ENCODE results near the gene PTH2.
"Not testable (repeated sequence)": the region's sequence is repeated elsewhere in the genome, so short reads cannot be mapped to it uniquely, and the experiment has no call there.

PTH2 gene

DNA sequence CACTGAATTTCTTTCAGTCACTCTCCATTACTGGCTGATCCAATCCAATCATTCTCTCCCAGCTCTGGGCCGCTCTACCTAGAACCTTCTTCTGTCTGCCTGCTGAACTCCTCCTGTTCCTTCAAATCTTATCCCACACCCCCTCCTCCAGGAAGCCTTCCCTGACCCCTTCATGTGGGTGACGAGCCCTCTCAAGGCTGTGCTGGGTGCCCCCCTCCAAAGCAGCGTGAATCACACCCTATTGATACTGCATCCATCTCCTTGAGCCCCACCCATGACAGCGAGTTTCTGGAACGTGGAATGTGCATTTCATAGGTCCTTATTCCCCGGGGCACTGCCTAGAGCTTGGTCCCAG, 25.2 kb upstream of the PTH2 start:
- Histone ChIP-seq H3F3A (ENCODE audit: insufficient read depth, low read length) (peaks cover 7% of the 10 kb centered on the region), H3K36me3 (ENCODE audit: insufficient read depth, low read length) (peaks cover 30% of the 10 kb centered on the region), H3K4me2 (ENCODE audit: low read length) (no peak overlapping the region), H3K9me2 (ENCODE audit: low read depth, low read length) (no peaks in the 10 kb centered on the region), H3K27me3 (ENCODE audit: insufficient read depth, low read length) (no peaks in the 10 kb centered on the region), H3K9ac (ENCODE audit: low read length) (no peak overlapping the region), H3K27ac (ENCODE audit: low read depth, low read length, poor library complexity, severe bottlenecking) (no peak overlapping the region), H3K9me3 (ENCODE audit: low read length) (no peaks in the 10 kb centered on the region), H4K20me1 (ENCODE audit: insufficient read depth, low read length) (no peaks in the 10 kb centered on the region), H3K4me1 (ENCODE audit: insufficient read depth, low read length, severe bottlenecking) (peaks cover 21% of the 10 kb centered on the region), H3K79me2 (ENCODE audit: insufficient read depth, low read length) (peaks cover 7% of the 10 kb centered on the region; the same call in 1 of the 2 replicates), H3K4me3 (ENCODE audit: low read depth, low read length, poor library complexity, severe bottlenecking) (no peak overlapping the region), H2AFZ (ENCODE audit: low read length) (no peak overlapping the region)
- TF ChIP-seq, protein P1, sequence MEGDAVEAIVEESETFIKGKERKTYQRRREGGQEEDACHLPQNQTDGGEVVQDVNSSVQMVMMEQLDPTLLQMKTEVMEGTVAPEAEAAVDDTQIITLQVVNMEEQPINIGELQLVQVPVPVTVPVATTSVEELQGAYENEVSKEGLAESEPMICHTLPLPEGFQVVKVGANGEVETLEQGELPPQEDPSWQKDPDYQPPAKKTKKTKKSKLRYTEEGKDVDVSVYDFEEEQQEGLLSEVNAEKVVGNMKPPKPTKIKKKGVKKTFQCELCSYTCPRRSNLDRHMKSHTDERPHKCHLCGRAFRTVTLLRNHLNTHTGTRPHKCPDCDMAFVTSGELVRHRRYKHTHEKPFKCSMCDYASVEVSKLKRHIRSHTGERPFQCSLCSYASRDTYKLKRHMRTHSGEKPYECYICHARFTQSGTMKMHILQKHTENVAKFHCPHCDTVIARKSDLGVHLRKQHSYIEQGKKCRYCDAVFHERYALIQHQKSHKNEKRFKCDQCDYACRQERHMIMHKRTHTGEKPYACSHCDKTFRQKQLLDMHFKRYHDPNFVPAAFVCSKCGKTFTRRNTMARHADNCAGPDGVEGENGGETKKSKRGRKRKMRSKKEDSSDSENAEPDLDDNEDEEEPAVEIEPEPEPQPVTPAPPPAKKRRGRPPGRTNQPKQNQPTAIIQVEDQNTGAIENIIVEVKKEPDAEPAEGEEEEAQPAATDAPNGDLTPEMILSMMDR (IDR thresholded peaks at IDR 0.05; ENCODE audit: low read length): no peak
- no peak for TF ChIP-seq EZH2 (IDR thresholded peaks at IDR 0.05; ENCODE audit: borderline replicate concordance, low read length)

DNA sequence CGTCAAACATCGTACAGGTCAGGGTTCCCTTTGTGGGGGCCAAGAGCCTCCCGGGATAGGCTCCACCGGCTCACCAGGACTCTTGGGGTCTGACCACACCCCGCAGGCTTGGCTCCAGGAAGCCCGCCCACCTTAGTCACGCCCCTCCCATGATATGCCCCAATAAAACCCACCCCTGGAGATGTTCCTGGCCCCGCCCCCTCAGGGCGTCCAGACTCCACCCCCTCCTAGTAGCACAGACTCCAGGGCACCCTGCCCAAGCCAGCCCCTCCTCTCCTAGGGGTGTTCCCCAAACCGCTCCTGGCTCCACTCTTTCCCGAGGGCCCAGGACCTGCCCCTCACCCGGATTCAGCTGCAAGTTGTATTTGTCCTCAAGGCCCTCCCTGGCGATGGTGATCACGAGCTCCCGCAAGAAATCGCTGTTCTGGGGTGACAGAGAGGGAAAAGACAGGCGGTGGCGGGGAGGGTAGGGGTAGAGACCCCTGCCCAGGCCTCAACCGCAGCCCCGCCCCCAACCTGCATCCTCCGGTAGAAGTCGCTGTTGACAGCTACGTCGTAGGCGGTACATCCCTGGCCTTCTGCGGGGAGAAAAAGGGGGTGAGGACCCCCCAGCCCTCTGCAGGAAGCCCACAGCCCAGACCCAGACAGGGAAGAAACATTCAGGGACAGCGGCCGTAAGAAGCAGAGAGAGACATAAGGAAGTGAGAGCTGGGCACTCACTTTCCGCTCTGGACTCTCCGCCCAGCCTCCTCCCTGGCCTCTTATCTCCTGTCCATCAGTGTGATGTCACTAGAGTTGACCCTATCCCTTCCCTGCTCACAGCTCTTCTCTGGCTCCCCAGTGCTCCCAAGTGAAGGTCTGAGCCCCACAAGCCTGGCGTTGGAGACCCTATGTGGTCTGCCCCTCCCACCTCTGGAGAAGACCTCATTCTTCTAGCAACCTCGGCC, 24.5 kb upstream of the PTH2 start:
- H3K4me1 ChIP-seq (ENCODE audit: insufficient read depth, low read length, severe bottlenecking): peaks cover 21% of the 10 kb centered on the region
- no peaks in the 10 kb centered on the region for H3K9me2 ChIP-seq (ENCODE audit: low read depth, low read length)
- H3K9ac ChIP-seq (ENCODE audit: low read length): no peak overlapping the region
- H3K9me3 ChIP-seq (ENCODE audit: low read length): no peaks in the 10 kb centered on the region
- H2AFZ ChIP-seq (ENCODE audit: low read length): no peak overlapping the region
- H3K27me3 ChIP-seq (ENCODE audit: insufficient read depth, low read length): no peaks in the 10 kb centered on the region
- no peaks in the 10 kb centered on the region for H4K20me1 ChIP-seq (ENCODE audit: insufficient read depth, low read length)
- H3K27ac ChIP-seq (ENCODE audit: low read depth, low read length, poor library complexity, severe bottlenecking): no peak overlapping the region
- peaks cover 6% of the 10 kb centered on the region for H3F3A ChIP-seq (ENCODE audit: insufficient read depth, low read length)
- peaks cover 7% of the 10 kb centered on the region; the same call in 1 of the 2 replicates for H3K79me2 ChIP-seq (ENCODE audit: insufficient read depth, low read length)
- H3K4me2 ChIP-seq (ENCODE audit: low read length): no peak overlapping the region
- peaks cover 30% of the 10 kb centered on the region for H3K36me3 ChIP-seq (ENCODE audit: insufficient read depth, low read length)
- H3K4me3 ChIP-seq (ENCODE audit: low read depth, low read length, poor library complexity, severe bottlenecking): no peak overlapping the region
- TF ChIP-seq, protein P1 (IDR thresholded peaks at IDR 0.05; ENCODE audit: low read length): no peak
- TF ChIP-seq EZH2 (IDR thresholded peaks at IDR 0.05; ENCODE audit: borderline replicate concordance, low read length): no peak

DNA sequence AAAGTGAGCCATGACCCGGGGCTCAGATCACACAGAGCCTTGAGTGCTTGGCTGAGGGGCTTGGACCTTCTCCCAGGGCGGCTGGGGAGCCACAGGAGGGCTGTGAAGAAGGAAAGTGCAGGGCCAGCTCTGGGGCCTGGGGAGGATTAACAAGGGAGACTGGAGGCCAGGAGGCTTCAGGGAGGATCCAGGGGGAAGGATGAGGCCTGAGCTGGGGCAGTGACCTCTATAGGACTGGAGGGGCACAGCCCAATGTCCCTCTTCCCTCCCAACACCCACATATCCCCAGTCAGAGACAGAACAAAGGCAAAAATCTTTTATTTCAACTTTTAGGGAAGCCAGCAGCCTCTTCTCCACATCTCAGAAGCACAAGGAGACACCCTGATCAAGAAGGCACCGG, 22.8 kb upstream of the PTH2 start:
- Histone ChIP-seq H3K27ac (ENCODE audit: low read depth, low read length, poor library complexity, severe bottlenecking) (no peak overlapping the region), H3K4me3 (ENCODE audit: low read depth, low read length, poor library complexity, severe bottlenecking) (no peak overlapping the region), H3K9me2 (ENCODE audit: low read depth, low read length) (no peaks in the 10 kb centered on the region), H3K4me2 (ENCODE audit: low read length) (no peak overlapping the region), H4K20me1 (ENCODE audit: insufficient read depth, low read length) (no peaks in the 10 kb centered on the region), H3K27me3 (ENCODE audit: insufficient read depth, low read length) (peaks cover under 1% of the 10 kb centered on the region; the same call in 1 of the 2 replicates), H3F3A (ENCODE audit: insufficient read depth, low read length) (peaks cover 6% of the 10 kb centered on the region), H3K9ac (ENCODE audit: low read length) (no peak overlapping the region), H3K9me3 (ENCODE audit: low read length) (no peaks in the 10 kb centered on the region), H3K79me2 (ENCODE audit: insufficient read depth, low read length) (peaks cover 4% of the 10 kb centered on the region; the same call in 1 of the 2 replicates), H3K36me3 (ENCODE audit: insufficient read depth, low read length) (peaks cover 30% of the 10 kb centered on the region), H2AFZ (ENCODE audit: low read length) (no peak overlapping the region), H3K4me1 (ENCODE audit: insufficient read depth, low read length, severe bottlenecking) (peaks cover 15% of the 10 kb centered on the region)
- TF ChIP-seq, protein P1 (IDR thresholded peaks at IDR 0.05; ENCODE audit: low read length): no peak
- no peak for TF ChIP-seq EZH2 (IDR thresholded peaks at IDR 0.05; ENCODE audit: borderline replicate concordance, low read length)

DNA sequence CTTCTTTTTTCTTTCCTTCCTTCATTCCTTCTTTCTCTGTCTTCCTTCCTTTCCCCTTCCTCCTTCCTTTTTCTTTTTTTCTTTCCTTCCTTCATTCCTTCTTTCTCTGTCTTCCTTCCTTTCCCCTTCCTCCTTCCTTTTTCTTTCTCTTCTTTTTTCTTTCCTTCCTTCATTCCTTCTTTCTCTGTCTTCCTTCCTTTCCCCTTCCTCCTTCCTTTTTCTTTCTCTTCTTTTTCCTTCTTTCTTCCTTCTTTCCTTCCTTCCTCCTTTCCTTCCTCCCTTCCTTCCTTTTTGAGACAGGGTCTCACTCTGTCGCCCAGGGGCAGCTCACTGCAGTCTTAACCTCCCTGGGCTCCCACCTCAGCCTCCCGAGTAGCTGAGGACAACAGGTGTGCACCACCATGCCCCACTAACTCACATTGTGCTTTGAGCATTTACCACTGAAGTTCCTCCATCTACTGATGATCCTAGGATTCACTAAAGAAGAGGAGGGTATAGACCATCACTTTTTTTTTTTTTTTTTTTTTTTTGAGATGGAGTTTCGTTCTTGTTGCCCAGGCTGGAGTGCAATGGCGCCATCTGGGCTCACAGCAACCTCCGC, 21.0 kb upstream of the PTH2 start:
- not testable (repeated sequence) for H2AFZ ChIP-seq (ENCODE audit: low read length); H3K9ac ChIP-seq (ENCODE audit: low read length); H3K9me3 ChIP-seq (ENCODE audit: low read length); H3K27ac ChIP-seq (ENCODE audit: low read depth, low read length, poor library complexity, severe bottlenecking); H3K4me1 ChIP-seq (ENCODE audit: insufficient read depth, low read length, severe bottlenecking); H3K9me2 ChIP-seq (ENCODE audit: low read depth, low read length); H4K20me1 ChIP-seq (ENCODE audit: insufficient read depth, low read length); H3K79me2 ChIP-seq (ENCODE audit: insufficient read depth, low read length); H3F3A ChIP-seq (ENCODE audit: insufficient read depth, low read length)
- H3K4me2 ChIP-seq (ENCODE audit: low read length): peak overlapping the region; percentile 85
- H3K27me3 ChIP-seq (ENCODE audit: insufficient read depth, low read length): peaks cover 17% of the 10 kb centered on the region
- peak overlapping the region; percentile 69 for H3K4me3 ChIP-seq (ENCODE audit: low read depth, low read length, poor library complexity, severe bottlenecking)
- H3K36me3 ChIP-seq (ENCODE audit: insufficient read depth, low read length): peaks cover 20% of the 10 kb centered on the region

All from OCI-LY1 (cell line).